ENCODE data around the gene CBL.

The CBL gene

DNA sequence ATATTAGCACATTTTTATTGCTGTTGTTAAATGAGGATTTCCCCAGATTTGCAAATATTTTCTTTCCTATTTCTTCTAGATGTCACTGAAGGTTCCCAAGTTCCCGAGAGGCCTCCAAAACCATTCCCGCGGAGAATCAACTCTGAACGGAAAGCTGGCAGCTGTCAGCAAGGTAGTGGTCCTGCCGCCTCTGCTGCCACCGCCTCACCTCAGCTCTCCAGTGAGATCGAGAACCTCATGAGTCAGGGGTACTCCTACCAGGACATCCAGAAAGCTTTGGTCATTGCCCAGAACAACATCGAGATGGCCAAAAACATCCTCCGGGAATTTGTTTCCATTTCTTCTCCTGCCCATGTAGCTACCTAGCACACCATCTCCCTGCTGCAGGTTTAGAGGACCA lies 93.3 kb downstream of the CBL start:
- TF ChIP-seq, protein P1, sequence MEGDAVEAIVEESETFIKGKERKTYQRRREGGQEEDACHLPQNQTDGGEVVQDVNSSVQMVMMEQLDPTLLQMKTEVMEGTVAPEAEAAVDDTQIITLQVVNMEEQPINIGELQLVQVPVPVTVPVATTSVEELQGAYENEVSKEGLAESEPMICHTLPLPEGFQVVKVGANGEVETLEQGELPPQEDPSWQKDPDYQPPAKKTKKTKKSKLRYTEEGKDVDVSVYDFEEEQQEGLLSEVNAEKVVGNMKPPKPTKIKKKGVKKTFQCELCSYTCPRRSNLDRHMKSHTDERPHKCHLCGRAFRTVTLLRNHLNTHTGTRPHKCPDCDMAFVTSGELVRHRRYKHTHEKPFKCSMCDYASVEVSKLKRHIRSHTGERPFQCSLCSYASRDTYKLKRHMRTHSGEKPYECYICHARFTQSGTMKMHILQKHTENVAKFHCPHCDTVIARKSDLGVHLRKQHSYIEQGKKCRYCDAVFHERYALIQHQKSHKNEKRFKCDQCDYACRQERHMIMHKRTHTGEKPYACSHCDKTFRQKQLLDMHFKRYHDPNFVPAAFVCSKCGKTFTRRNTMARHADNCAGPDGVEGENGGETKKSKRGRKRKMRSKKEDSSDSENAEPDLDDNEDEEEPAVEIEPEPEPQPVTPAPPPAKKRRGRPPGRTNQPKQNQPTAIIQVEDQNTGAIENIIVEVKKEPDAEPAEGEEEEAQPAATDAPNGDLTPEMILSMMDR (IDR thresholded peaks at IDR 0.05; ENCODE audit: low read depth, low read length, missing control alignments), result no peak
- DNase-seq (ENCODE audit: low read depth), result no peak
- no peak overlapping the region for H3K4me3 ChIP-seq (ENCODE audit: low read depth, low read length)

DNA sequence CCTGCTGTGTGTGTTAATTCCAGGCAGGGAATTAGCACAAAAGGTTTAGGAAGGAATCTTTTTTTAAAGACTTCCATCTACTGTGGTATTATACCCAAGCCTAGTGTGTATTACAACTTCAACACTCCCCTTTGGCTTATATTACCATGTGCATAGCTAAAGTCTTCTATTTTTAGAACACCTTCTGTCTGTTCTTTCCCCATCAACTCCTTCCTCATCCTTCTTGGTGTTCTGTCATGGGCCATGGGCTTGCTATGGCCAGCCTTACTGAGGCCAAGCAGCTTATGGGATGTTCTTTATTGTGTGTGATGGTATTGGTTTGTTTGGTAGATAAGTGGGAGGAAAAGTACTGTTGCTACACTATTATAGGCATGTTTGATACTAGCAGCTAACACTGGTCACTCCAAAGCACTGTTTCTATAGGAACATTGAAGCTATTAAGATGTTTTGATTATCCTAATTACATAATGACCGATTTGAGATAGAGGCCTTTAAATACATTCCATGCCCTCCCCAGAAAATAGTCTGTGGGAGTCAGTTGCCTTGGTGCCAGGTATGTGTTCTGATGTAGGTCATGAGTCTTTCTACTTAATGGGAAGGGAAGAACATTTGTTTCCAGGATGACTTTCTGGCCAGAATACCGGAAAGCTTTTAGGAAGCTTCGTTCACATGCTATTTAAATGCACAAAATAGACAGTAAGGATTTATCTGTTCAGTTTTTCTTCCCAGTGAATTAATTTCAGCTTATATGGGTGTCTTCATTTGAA lies 94.2 kb downstream of the CBL start:
- DNase-seq (ENCODE audit: low read depth), result no peak
- no peak overlapping the region for H3K4me3 ChIP-seq (ENCODE audit: low read depth, low read length)
- TF ChIP-seq, protein P1 (IDR thresholded peaks at IDR 0.05; ENCODE audit: low read depth, low read length, missing control alignments), result no peak

DNA sequence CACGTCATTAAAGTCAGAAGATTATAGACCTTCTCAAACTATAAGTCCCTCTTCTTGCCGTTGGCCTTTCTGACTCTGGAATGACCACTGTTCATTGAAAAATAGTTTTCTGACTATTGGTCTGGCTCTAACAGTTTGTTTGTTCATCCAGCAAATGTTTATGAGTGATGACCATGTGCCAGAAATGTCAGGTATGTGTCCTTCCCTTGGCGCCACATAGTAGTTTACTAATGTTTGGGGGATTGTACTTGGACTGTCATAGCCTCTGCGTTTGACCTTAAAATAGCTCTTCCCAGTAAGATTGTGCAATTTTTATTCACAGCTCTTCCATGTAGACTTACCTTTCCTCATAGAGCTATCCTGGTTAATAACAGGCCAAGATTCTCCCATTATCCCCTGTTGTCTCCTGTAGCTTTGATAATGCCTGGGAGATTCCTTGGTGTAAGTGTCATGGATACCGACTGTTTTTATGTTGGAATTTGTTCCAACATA lies 97.1 kb downstream of the CBL start:
- TF ChIP-seq, protein P1 (IDR thresholded peaks at IDR 0.05; ENCODE audit: low read depth, low read length, missing control alignments), result no peak
- no peak overlapping the region for H3K4me3 ChIP-seq (ENCODE audit: low read depth, low read length)
- DNase-seq (ENCODE audit: low read depth), result no peak

DNA sequence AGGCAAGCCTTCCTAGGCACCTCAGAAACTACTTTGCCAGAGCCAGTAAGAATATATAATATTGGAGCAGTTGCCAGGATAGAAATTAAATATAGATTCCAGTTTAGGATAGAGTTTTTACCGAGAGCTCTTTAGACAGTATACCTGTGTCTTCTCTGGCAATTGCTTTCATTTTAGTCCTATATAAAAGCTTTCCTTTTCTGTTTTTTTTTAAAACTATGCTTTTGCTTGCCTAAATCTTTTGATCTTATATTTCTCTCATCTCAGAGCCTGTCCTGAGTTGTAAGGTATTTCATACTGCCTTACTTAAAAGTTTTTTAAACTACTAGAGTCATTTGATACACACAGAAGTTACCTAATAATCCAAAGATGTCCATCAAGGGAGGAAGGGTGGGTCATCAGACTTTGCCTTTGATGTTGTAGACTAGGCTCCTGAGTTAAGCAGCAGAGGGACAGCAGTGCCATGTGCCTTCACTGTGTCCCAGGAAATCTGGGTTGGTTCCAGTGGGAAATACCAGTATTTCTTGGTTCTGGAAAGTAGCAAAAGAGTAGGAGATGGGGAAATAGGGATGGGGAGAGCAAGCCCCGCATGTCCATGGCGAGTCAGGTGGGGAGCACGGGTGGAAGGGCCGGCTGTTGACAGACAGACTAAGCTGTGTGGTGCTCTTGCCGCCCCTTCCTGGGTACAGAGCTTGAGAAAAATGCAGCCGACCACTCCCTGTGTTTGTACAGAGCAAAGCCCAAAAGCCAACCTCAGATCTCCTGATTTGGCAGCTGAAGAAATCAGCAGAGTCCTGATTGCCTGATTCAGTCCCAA lies 99.6 kb downstream of the CBL start:
- DNase-seq (ENCODE audit: low read depth), result no peak
- H3K4me3 ChIP-seq (ENCODE audit: low read depth, low read length), result no peak overlapping the region
- TF ChIP-seq, protein P1 (IDR thresholded peaks at IDR 0.05; ENCODE audit: low read depth, low read length, missing control alignments), result no peak

DNA sequence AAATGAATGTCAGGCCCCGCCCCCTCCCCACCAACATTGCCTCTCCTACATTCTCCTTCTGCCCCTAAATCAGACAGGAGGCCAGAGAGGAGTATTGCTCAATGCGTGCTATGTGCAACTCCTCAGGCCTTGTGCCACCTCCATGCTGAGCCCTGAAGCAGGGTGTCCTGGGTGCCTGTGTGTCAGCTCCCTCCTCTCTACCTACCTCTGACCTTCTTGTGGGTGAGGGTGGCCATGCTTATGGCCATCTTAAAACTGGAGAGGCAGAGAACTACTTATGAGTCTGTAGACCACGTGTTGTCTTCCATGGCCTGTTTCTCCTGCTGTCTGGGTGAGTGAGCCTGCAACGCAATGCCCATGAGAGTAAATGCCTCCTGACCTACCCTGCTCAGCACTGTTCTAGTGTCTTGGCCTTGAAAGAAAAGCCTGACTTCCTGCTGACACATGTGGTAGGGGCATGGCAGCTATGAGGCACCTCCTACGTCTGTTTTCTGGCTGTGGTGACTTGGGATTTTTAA lies 100.3 kb downstream of the CBL start:
- H3K4me3 ChIP-seq (ENCODE audit: low read depth, low read length), result no peak overlapping the region
- TF ChIP-seq, protein P1 (IDR thresholded peaks at IDR 0.05; ENCODE audit: low read depth, low read length, missing control alignments), result no peak
- no peak for DNase-seq (ENCODE audit: low read depth)

DNA sequence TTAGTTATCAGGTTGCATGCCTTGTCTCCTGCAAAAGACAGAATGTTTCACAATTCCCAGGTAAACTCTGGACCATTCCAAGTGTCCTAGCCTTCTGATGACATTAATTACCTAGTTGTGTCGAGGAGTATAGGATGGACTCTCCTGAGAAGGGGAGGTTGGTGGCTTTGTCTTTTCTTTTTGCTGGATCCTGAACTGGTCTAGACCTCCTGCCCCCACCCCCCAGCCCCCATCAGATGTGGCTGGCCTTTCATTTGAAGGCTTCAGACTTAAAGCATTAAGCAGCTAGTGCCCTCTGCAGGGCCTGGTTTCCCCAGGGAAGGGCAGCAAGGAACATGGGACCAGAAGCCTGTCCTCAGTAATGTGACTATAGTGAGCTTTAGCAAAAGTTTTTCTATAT lies 101.1 kb downstream of the CBL start:
- TF ChIP-seq, protein P1 (IDR thresholded peaks at IDR 0.05; ENCODE audit: low read depth, low read length, missing control alignments), result no peak
- no peak for DNase-seq (ENCODE audit: low read depth)
- H3K4me3 ChIP-seq (ENCODE audit: low read depth, low read length), result no peak overlapping the region
